GM12873 (cell line): Measurements from ENCODE around the gene STYK1.

Source experiments
- CTCF ChIP-seq: IDR thresholded peaks from 2 replicates; pipeline ENCODE4 v1.5.1; 2012; ENCODE audit warnings: low read depth, mild to moderate bottlenecking, moderate library complexity, low read length, control low read depth; ENCODE audit not compliant: insufficient read depth; ENCODE audit errors: missing control alignments

The STYK1 gene

GRCh38 chr12:10701843-10702242 is 28.0 kb upstream of the STYK1 start:
- no peak for TF ChIP-seq CTCF

GRCh38 chr12:10701131-10701681 is 27.4 kb upstream of the STYK1 start:
- no peak for TF ChIP-seq CTCF

GRCh38 chr12:10700581-10700980 is 26.7 kb upstream of the STYK1 start:
- TF ChIP-seq CTCF, result no peak

- no peak for TF ChIP-seq CTCF
These were observed 24.0 kb upstream of the STYK1 start for GRCh38 chr12:10697862-10698261.

GRCh38 chr12:10697156-10697555 is 23.3 kb upstream of the STYK1 start:
- TF ChIP-seq CTCF, result no peak

- TF ChIP-seq CTCF, result no peak
These were observed 17.1 kb upstream of the STYK1 start for GRCh38 chr12:10690906-10691305.

- no peak for TF ChIP-seq CTCF
These were observed 15.3 kb upstream of the STYK1 start for GRCh38 chr12:10689146-10689545.

GRCh38 chr12:10688042-10688441 is 14.2 kb upstream of the STYK1 start:
- no peak for TF ChIP-seq CTCF
